GM19025 (cell line): ENCODE results near the gene ZNHIT2.
A peak's percentile ranks its signal among the peaks of the same experiment; 100 is the strongest.
"Not testable (repeated sequence)": the region's sequence is repeated elsewhere in the genome, so short reads cannot be mapped to it uniquely, and the experiment has no call there.

ENCODE experiments used
- ATAC-seq: cut with Tn5 transposase; IDR thresholded peaks from one replicate; pipeline ENCODE4 v1.9.1; 2021; ENCODE audit warnings: mild to moderate bottlenecking, low read depth, moderate library complexity; ENCODE audit not compliant: unreplicated experiment

The ZNHIT2 gene

GRCh38 chr11:65121447-65121864 is 4.0 kb upstream of the ZNHIT2 start:
- no peak for ATAC-seq

- ATAC-seq, result no peak
These were observed 3.3 kb upstream of the ZNHIT2 start for GRCh38 chr11:65120831-65121230.

GRCh38 chr11:65119670-65119995 is 2.1 kb upstream of the ZNHIT2 start:
- no peak for ATAC-seq

- not testable (repeated sequence) for ATAC-seq
These were observed 1.6 kb upstream of the ZNHIT2 start for GRCh38 chr11:65118891-65119669.

GRCh38 chr11:65118097-65118837 is 766 bp upstream of the ZNHIT2 start:
- ATAC-seq, result no peak

GRCh38 chr11:65116370-65117205 is 913 bp downstream of the ZNHIT2 start:
- no peak for ATAC-seq

GRCh38 chr11:65115361-65116082 is 2.0 kb downstream of the ZNHIT2 start:
- ATAC-seq, result no peak

GRCh38 chr11:65114538-65115171 is 2.8 kb downstream of the ZNHIT2 start:
- ATAC-seq, result no peak

GRCh38 chr11:65113839-65114238 is 3.7 kb downstream of the ZNHIT2 start:
- no peak for ATAC-seq

GRCh38 chr11:65113361-65113756 is 4.1 kb downstream of the ZNHIT2 start:
- ATAC-seq, result no peak

GRCh38 chr11:65112546-65113360 is 4.7 kb downstream of the ZNHIT2 start:
- ATAC-seq, result no peak

GRCh38 chr11:65111744-65112545 is 5.6 kb downstream of the ZNHIT2 start, which contains the start of gene TM7SF2:
TM7SF2 (plus strand) TSS chr11:65111872; CDS start chr11:65112016, 144 bp downstream.
- peak; percentile 78 for ATAC-seq

- ATAC-seq, result no peak
These were observed 6.2 kb downstream of the ZNHIT2 start for GRCh38 chr11:65111159-65111743.

GRCh38 chr11:65110354-65110861 is 7.1 kb downstream of the ZNHIT2 start:
- ATAC-seq, result no peak

- no peak for ATAC-seq
These were observed 8.0 kb downstream of the ZNHIT2 start for GRCh38 chr11:65109231-65110198.

GRCh38 chr11:65108469-65109123 is 8.9 kb downstream of the ZNHIT2 start:
- no peak for ATAC-seq
